GM13977 (cell line): ENCODE measurements around the gene SUPV3L1.
"Not testable (repeated sequence)": the region's sequence is repeated elsewhere in the genome, so short reads cannot be mapped to it uniquely, and the experiment has no call there.

Experiments
- DNase-seq: peaks from one replicate; pipeline ENCODE4 v3.0.0; 2012; ENCODE audit warnings: low spot score
- CTCF ChIP-seq: IDR thresholded peaks from 2 replicates; pipeline ENCODE4 v1.5.1; 2012; ENCODE audit warnings: mild to moderate bottlenecking, control low read depth; ENCODE audit not compliant: insufficient read depth; ENCODE audit errors: extremely low read depth, missing control alignments
- in situ Hi-C: fragments of 300-500 bp; cut with MboI; formaldehyde crosslinking; loops from one replicate; pipeline ENCODE4 v1.12.0; 2022; ENCODE audit warnings: low sequenced_read_pairs, low pct_unique_long_range_greater_than_20kb, mixed read lengths, inconsistent platforms; ENCODE audit not compliant: unreplicated experiment

SUPV3L1 gene

GRCh38 chr10:69248117-69248730 lies 68.2 kb downstream of the SUPV3L1 start:
- in situ Hi-C loops = no loop called here
- TF ChIP-seq CTCF = no peak
- no peak for DNase-seq

- DNase-seq = no peak
- no peak for TF ChIP-seq CTCF
- in situ Hi-C loops = no loop called here
Observed at GRCh38 chr10:69250041-69250440, 70.0 kb downstream of the SUPV3L1 start.

- in situ Hi-C loops, DNase-seq: not testable (repeated sequence)
Observed at GRCh38 chr10:69251417-69251816, 71.4 kb downstream of the SUPV3L1 start.

GRCh38 chr10:69253171-69253570 lies 73.1 kb downstream of the SUPV3L1 start:
- in situ Hi-C loops = no loop called here
- no peak for TF ChIP-seq CTCF
- no peak for DNase-seq

GRCh38 chr10:69254877-69255276 lies 74.8 kb downstream of the SUPV3L1 start:
- no peak for DNase-seq
- no peak for TF ChIP-seq CTCF
- in situ Hi-C loops = no loop called here
